Lower leg skin (tissue), 4 donors: ENCODE data around the gene RBFOX2. TPM values are rescaled to one million over a fixed set of nuclear protein-coding genes. Genes with fewer than 3 reads are reported as not detected.

Experiments
- DNase-seq, 2 donors: peaks; one replicate each; pipeline ENCODE4 v3.0.0-alpha.2; 2019; ENCODE audit warnings: low spot score in 2 of 2
- H3K4me3 ChIP-seq: fragments of 200-600 bp; sonication (generic); 2 replicates; pipeline ENCODE4 v1.5.1; 2017; ENCODE audit warnings: mild to moderate bottlenecking, low read depth; ENCODE audit not compliant: poor library complexity, severe bottlenecking
- POLR2A ChIP-seq, 2 donors: fragments of 450-650 bp; IDR thresholded peaks; one replicate each; pipeline ENCODE4 v1.6.1; 2016 to 2017; ENCODE audit warnings: antibody characterized with exemption in 2 of 2, mild to moderate bottlenecking in 1 of 2, moderate library complexity in 1 of 2
- WGBS, 2 donors: methylation state at CpG; one replicate each; pipeline ENCODE4 v1.1.5; 2018; 5-methylcytosine and 5-hydroxymethylcytosine counted together
- intact Hi-C: fragments of 100-400 bp; cut with DNase I; formaldehyde crosslinking; loops from one replicate; pipeline ENCODE4 v1.15.0; 2023; ENCODE audit warnings: low total_unique reads
- total RNA-seq, 4 donors: library from RNA; depleted of rRNA; stranded (reverse); fragments of >200 nt; gene quantifications; one replicate each; pipeline ENCODE4 v1.1.0, GENCODE V29; 2016
- TF ChIP-seq, protein P1 (sequence below), 3 donors: fragments of 450-650 bp; IDR thresholded peaks; one replicate each; pipeline ENCODE4 v1.5.1; 2016; ENCODE audit warnings: antibody characterized with exemption in 3 of 3, mild to moderate bottlenecking in 3 of 3, moderate library complexity in 2 of 3

RBFOX2 gene
- total RNA-seq, 4 donors from 2014 or later, result 40.9 to 56.5 (median 51.1) TPM

DNA sequence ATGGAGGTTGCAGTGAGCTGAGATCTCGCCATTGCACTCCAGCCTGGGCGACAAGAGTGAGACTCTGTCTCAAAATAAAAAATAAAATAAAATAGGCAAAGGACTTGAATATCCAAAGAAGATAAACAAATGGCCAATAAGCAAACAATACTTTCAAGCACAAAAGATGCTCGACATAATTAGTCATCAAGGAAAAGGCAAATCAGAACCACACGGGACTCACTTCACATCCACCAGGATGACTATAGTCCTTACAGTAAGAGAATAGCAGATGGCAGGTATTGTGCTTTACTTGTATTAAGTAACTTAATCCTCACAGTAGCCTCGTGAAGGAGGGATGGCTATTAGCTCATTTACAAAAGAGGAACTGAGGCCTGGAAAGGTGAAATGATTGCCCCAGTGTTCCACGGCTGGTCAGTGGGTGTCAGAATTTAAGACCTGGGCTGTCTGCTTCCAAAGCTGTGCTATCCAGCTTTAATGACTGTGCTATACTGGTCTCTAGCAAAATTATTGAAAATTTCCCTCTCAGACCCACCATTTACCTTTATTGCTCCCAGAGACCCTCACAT lies 40.2 kb upstream of the RBFOX2 start:
- 78 to 80% methylated on average over 6 of the region's 6 CpGs for WGBS, 2 donors
- TF ChIP-seq POLR2A (IDR thresholded peaks at IDR 0.05), result no peak
- TF ChIP-seq, protein P1, sequence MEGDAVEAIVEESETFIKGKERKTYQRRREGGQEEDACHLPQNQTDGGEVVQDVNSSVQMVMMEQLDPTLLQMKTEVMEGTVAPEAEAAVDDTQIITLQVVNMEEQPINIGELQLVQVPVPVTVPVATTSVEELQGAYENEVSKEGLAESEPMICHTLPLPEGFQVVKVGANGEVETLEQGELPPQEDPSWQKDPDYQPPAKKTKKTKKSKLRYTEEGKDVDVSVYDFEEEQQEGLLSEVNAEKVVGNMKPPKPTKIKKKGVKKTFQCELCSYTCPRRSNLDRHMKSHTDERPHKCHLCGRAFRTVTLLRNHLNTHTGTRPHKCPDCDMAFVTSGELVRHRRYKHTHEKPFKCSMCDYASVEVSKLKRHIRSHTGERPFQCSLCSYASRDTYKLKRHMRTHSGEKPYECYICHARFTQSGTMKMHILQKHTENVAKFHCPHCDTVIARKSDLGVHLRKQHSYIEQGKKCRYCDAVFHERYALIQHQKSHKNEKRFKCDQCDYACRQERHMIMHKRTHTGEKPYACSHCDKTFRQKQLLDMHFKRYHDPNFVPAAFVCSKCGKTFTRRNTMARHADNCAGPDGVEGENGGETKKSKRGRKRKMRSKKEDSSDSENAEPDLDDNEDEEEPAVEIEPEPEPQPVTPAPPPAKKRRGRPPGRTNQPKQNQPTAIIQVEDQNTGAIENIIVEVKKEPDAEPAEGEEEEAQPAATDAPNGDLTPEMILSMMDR (IDR thresholded peaks at IDR 0.05), result no peak
- intact Hi-C loops, result loop anchor here (10.0 kb wide), 1 partner anchor 134 kb away; no protein-coding TSS in a partner anchor

DNA sequence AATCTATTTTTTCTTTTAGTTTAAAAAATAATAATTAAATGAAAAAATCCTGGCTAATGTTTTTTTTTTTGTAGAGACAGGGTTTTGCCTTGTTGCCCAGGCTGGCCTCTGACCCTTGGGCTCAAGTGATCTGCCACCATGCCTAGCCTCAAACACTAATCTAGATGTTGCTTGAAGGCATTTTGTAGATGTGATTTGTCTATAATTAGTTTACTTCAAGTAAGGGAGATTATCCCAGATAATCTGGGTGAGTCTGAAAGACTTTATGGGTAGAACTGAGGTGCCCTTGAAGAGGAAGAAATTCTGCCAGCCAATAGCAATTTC lies 38.6 kb upstream of the RBFOX2 start:
- no peak for DNase-seq
- intact Hi-C loops, result loop anchor here (10.0 kb wide), 1 partner anchor 132 kb away; no protein-coding TSS in a partner anchor
- TF ChIP-seq, protein P1 (IDR thresholded peaks at IDR 0.05), result no peak
- H3K4me3 ChIP-seq, result no peak overlapping the region

More for the DNA sequence above, 40.2 kb upstream of the RBFOX2 start:
- H3K4me3 ChIP-seq, result no peak overlapping the region
- no peak for DNase-seq

DNA sequence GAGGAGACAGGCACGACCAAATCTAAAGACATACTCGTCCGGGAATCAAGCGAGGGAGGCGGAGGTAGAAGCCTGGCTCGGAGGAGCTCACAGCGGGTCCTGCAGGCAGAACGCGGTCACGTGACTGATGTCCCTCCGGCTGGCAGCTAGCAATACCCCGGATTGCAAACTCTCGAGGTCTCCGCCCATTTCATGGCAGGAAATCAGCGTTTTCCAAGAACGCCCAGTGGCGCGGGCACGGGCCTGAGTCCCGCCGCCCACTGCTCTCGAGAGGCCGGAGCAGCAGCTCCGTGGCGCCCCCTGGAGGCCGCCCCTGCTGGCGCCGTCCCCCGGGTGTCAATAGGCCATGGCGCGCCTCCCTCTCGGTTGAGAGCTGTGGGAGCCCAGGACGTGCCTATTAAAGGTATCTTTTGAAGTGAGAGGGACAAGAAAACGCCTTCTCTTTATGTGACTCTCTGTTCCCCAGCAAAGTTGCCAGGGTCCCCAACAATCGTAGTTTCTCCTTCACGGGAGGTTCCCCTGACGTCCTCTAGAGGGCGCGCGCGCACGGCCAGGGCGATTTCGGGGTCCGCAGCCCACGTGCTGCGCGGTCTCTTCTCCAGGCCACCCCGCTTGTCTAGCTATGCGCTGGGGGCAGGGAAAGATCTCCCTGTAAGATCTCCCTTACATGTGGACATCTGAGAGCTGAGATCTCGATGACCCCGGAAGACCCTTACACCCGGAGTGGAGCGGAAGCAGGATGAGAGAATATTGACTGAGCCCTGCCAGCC lies 37.3 kb upstream of the RBFOX2 start:
- intact Hi-C loops, result loop anchor here (10.0 kb wide), 1 partner anchor 131 kb away; no protein-coding TSS in a partner anchor
- peak overlapping the region; percentile 13 for H3K4me3 ChIP-seq
- peak; percentile 80 to 97 for DNase-seq
- 2 to 3% methylated on average over 42 to 47 of the region's 54 CpGs for WGBS, 2 donors
- TF ChIP-seq, protein P1 (IDR thresholded peaks at IDR 0.05), result peak in 2 of 3 donors; percentile 84 to 99
- no peak for TF ChIP-seq POLR2A (IDR thresholded peaks at IDR 0.05)

DNA sequence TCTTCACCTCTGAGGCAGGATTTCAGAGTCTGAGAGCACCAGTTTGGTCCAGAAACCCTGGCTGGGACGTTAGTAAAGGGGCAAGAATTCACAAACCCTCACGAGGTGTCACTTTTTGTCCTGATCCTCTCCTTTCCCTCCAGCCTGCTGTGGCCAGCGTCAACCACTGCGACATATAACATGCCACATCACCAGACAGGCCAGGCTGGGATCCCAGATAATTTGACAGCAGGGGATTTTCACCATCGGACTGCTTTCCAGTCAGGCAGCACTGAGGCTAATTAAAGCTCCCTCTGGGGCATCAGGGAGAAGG lies 36.8 kb upstream of the RBFOX2 start:
- no peak overlapping the region for H3K4me3 ChIP-seq
- no peak for TF ChIP-seq POLR2A (IDR thresholded peaks at IDR 0.05)
- TF ChIP-seq, protein P1 (IDR thresholded peaks at IDR 0.05), result no peak
- DNase-seq, result no peak
- 8 to 16% methylated on average over 5 of the region's 5 CpGs for WGBS, 2 donors
- intact Hi-C loops, result loop anchor here (10.0 kb wide), 1 partner anchor 131 kb away; no protein-coding TSS in a partner anchor

DNA sequence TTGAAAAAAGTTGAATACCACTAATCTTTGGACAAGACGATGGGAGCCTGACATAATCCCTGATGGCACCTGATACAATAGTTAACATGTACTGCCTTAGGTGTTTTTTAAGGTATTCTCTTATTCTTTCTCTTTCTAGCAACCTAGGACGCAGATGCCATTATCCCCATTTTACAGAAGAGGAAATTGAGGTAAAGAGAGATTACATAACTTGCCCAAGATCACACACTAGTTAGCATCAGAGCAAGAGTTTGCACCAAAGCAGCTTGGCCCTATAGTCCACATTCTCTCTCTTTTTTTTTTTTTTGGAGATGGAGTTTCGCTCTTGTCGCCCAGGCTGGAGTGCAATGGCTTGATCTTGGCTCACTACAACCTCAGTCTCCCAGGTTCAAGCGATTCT lies 35.7 kb upstream of the RBFOX2 start:
- intact Hi-C loops, result loop anchor here (10.0 kb wide), 1 partner anchor 130 kb away; no protein-coding TSS in a partner anchor
- H3K4me3 ChIP-seq, result no peak overlapping the region
- 95 to 96% methylated on average over 5 of the region's 5 CpGs for WGBS, 2 donors
- no peak for TF ChIP-seq POLR2A (IDR thresholded peaks at IDR 0.05)
- TF ChIP-seq, protein P1 (IDR thresholded peaks at IDR 0.05), result no peak
- DNase-seq, result no peak
